Neuron (in vitro differentiated cells): ENCODE results near the gene ECM1.
A peak's percentile ranks its signal among the peaks of the same experiment; 100 is the strongest.

ENCODE experiments used
- H2AFZ ChIP-seq: one replicate; pipeline ENCODE4 v1.6.1; 2013; ENCODE audit warnings: low read depth, mild to moderate bottlenecking, inconsistent platforms, low read length, moderate library complexity
- H3K27me3 ChIP-seq: one replicate; pipeline ENCODE4 v1.6.1; 2013; ENCODE audit warnings: low read length; ENCODE audit not compliant: insufficient read depth
- H3K36me3 ChIP-seq: one replicate; pipeline ENCODE4 v1.6.1; 2013; ENCODE audit warnings: low read length; ENCODE audit not compliant: insufficient read depth
- H3K4me1 ChIP-seq: one replicate; pipeline ENCODE4 v1.6.1; 2013; ENCODE audit warnings: low read length; ENCODE audit not compliant: insufficient read depth
- H3K4me3 ChIP-seq: 2 replicates; pipeline ENCODE4 v1.5.1; 2013; ENCODE audit warnings: mild to moderate bottlenecking, low read length, moderate library complexity
- H3K9me3 ChIP-seq: one replicate; pipeline ENCODE4 v1.6.1; 2013; ENCODE audit warnings: low read length

The ECM1 gene

GRCh38 chr1:150537732-150538684 is 30.1 kb downstream of the ECM1 start:
- Histone ChIP-seq H3K4me3 (no peak overlapping the region), H3K9me3 (no peaks in the 10 kb centered on the region), H3K27me3 (no peaks in the 10 kb centered on the region), H3K4me1 (peaks cover 1% of the 10 kb centered on the region), H2AFZ (no peak overlapping the region), H3K36me3 (no peaks in the 10 kb centered on the region)

DNA sequence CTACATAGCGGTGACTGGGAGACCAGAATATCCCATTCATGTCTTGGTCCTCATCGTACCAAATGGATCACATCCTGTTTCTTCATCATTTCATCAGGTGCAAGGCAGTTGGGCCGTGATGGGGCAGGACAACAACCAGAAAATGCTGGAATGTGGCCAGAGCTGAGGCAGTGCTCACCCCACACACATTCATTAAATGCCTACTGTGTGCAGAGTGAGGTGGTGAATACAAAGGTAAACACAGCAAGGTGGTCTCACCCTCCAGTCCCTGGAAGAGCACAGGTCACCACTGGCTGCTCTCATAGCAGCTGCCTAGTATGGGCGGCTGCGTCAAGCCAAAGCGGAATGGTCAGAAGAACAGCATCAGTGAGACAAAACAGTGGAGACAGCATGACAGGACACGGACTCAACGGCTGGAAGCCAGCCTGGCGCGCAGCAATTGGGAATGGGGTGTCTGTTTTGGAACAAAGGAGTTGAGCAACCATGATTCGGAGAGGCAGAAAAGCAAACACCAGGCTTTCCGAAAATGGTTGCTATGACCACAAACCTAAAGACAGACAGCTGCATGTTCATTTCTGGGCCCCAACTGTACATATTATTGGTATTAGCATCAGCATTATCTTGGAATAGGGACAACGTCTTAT is 35.7 kb downstream of the ECM1 start:
- peaks cover 7% of the 10 kb centered on the region for H3K4me1 ChIP-seq
- no peaks in the 10 kb centered on the region for H3K36me3 ChIP-seq
- H3K27me3 ChIP-seq, result no peaks in the 10 kb centered on the region
- no peak overlapping the region for H3K4me3 ChIP-seq
- H3K9me3 ChIP-seq, result no peaks in the 10 kb centered on the region
- H2AFZ ChIP-seq, result no peak overlapping the region

DNA sequence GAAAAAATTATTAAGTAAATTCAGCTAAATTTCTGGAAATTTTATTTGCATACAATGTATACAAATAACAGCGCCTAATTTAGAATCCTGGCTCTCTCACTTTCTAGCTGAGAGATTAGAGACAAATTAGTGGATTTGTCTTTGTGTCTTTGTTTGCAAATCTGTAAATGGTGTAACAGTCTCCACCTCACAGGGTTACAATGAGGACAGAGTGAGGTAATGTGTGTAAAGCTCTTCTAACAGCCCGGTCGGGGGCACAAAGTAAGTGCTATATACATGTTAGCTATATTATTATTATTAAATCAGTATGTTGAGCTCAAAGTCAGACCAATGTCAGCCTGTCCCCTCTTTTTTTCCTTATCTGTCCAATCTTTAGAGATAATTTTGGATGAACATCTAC is 36.3 kb downstream of the ECM1 start:
- Histone ChIP-seq H3K36me3 (no peaks in the 10 kb centered on the region), H3K9me3 (no peaks in the 10 kb centered on the region), H2AFZ (no peak overlapping the region), H3K4me1 (peaks cover 8% of the 10 kb centered on the region), H3K4me3 (no peak overlapping the region), H3K27me3 (no peaks in the 10 kb centered on the region)

- no peak overlapping the region for H2AFZ ChIP-seq
- H3K4me1 ChIP-seq, result peaks cover 11% of the 10 kb centered on the region
- H3K9me3 ChIP-seq, result no peaks in the 10 kb centered on the region
- no peaks in the 10 kb centered on the region for H3K36me3 ChIP-seq
- no peak overlapping the region for H3K4me3 ChIP-seq
- H3K27me3 ChIP-seq, result no peaks in the 10 kb centered on the region
Observed at GRCh38 chr1:150545486-150546032, 37.6 kb downstream of the ECM1 start.

DNA sequence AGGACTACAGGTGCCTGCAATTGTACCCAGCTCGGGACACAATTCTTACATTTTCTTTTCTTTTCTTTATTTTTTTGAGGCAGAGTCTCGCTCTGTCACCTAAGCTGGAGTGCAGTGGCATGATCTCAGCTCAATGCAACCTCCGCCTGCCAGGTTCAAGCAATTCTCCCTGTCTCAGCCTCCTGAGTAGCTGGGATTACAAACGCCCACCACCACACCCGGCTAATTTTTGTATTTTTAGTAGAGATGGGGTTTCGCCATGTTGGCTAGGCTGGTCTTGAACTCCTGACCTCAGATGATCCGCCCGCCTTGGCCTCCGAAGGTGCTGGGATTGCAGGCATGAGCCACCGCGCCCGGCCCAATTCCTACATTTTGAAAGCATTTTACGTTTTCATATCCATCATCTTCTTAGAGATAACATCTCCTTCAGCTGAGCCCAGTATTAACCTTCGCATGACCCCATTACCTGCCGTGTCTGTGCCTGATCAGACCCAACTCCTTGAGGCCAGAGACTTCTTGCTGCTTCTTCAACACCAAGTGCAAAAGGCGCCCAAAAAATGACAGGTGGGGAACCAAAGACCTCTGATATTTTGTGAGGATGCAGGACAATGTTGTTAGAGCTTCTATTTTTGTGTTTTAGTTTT is 38.5 kb downstream of the ECM1 start:
- H3K27me3 ChIP-seq, result no peaks in the 10 kb centered on the region
- H3K36me3 ChIP-seq, result no peaks in the 10 kb centered on the region
- no peaks in the 10 kb centered on the region for H3K9me3 ChIP-seq
- H3K4me3 ChIP-seq, result no peak overlapping the region
- peaks cover 11% of the 10 kb centered on the region for H3K4me1 ChIP-seq
- no peak overlapping the region for H2AFZ ChIP-seq

GRCh38 chr1:150548324-150548631 is 40.4 kb downstream of the ECM1 start:
- Histone ChIP-seq H3K36me3 (no peaks in the 10 kb centered on the region), H3K9me3 (no peaks in the 10 kb centered on the region), H3K4me3 (peak overlapping the region; percentile 57), H2AFZ (peak overlapping the region; percentile 99), H3K4me1 (peaks cover 11% of the 10 kb centered on the region), H3K27me3 (no peaks in the 10 kb centered on the region)

- no peaks in the 10 kb centered on the region for H3K9me3 ChIP-seq
- no peaks in the 10 kb centered on the region for H3K36me3 ChIP-seq
- peak within 1 kb of the TSS; percentile 57 for H3K4me3 ChIP-seq
- peaks cover 8% of the 10 kb centered on the region for H3K4me1 ChIP-seq
- no peaks in the 10 kb centered on the region for H3K27me3 ChIP-seq
- peak within 1 kb of the TSS; percentile 99 for H2AFZ ChIP-seq
Observed at GRCh38 chr1:150548632-150549495, 41.0 kb downstream of the ECM1 start, which contains the start of gene ADAMTSL4. Gene ADAMTSL4 (plus strand): TSS chr1:150549408. CDS start chr1:150552289, 2,881 bp downstream.

- Histone ChIP-seq H3K4me1 (peaks cover 7% of the 10 kb centered on the region), H3K36me3 (no peaks in the 10 kb centered on the region), H3K4me3 (peak overlapping the region; percentile 12)
Observed at GRCh38 chr1:150549496-150550221, 41.8 kb downstream of the ECM1 start.

GRCh38 chr1:150550222-150551050 is 42.5 kb downstream of the ECM1 start:
- peaks cover under 1% of the 10 kb centered on the region for H3K36me3 ChIP-seq
- H3K4me1 ChIP-seq, result peaks cover 7% of the 10 kb centered on the region
- no peaks in the 10 kb centered on the region for H3K9me3 ChIP-seq
- H2AFZ ChIP-seq, result no peak overlapping the region
- no peaks in the 10 kb centered on the region for H3K27me3 ChIP-seq
- no peak overlapping the region for H3K4me3 ChIP-seq

More at GRCh38 chr1:150549496-150550221, 41.8 kb downstream of the ECM1 start:
- Histone ChIP-seq H3K27me3 (no peaks in the 10 kb centered on the region), H2AFZ (no peak overlapping the region), H3K9me3 (no peaks in the 10 kb centered on the region)

GRCh38 chr1:150551051-150551783 is 43.3 kb downstream of the ECM1 start:
- H3K27me3 ChIP-seq, result no peaks in the 10 kb centered on the region
- peaks cover 3% of the 10 kb centered on the region for H3K36me3 ChIP-seq
- no peak overlapping the region for H2AFZ ChIP-seq
- H3K9me3 ChIP-seq, result no peaks in the 10 kb centered on the region
- peaks cover 7% of the 10 kb centered on the region for H3K4me1 ChIP-seq
- no peak overlapping the region for H3K4me3 ChIP-seq

DNA sequence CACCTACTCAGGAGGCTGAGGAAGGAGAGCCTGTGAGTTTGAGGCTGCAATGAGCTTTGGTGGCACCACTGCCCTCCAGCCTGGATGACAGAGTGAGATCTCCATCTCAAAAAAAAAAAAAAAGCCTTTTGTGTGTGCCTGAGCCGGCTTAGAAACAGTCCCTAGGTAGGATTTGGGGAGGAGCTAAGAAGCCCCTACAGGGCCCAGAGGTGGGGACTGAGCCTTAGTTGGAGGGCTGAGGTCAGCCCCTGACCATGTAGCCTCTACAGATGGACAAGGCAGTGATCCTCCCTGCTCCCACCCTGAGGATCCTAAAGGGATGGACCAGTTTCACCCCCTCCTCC is 43.8 kb downstream of the ECM1 start:
- Histone ChIP-seq H3K36me3 (peaks cover 3% of the 10 kb centered on the region), H3K9me3 (no peaks in the 10 kb centered on the region), H3K4me1 (peaks cover 7% of the 10 kb centered on the region), H2AFZ (no peak overlapping the region), H3K27me3 (no peaks in the 10 kb centered on the region), H3K4me3 (no peak overlapping the region)
